Small intestine (tissue), 7 donors: ENCODE results near the gene BRINP2. TPM values are rescaled to one million over a fixed set of nuclear protein-coding genes. Genes with fewer than 3 reads are reported as not detected.
A peak's percentile ranks its signal among the peaks of the same experiment; 100 is the strongest.

Source experiments
- DNase-seq, 2 donors: peaks; one replicate each; pipeline versions ENCODE4 v3.0.0 to v3.0.0-alpha.2; 2013
- FAIRE-seq: peaks from 2 replicates; lab custom pipeline; 2012; peaks lifted over from hg19 to GRCh38; lab: Jason Lieb, UNC
- H3K27ac ChIP-seq, 3 donors: one replicate each; pipeline ENCODE4 v1.5.1; 2013; ENCODE audit warnings: low read length in 2 of 3, mild to moderate bottlenecking in 2 of 3, control low read depth in 1 of 3, inconsistent platforms in 1 of 3, low read depth in 1 of 3, moderate library complexity in 1 of 3
- H3K27me3 ChIP-seq, 3 donors: one replicate each; pipeline ENCODE4 v1.6.1; 2013; ENCODE audit warnings: low read length in 3 of 3, inconsistent platforms in 1 of 3; ENCODE audit not compliant: control insufficient read depth in 3 of 3, insufficient read depth in 3 of 3
- H3K36me3 ChIP-seq, 3 donors: one replicate each; pipeline ENCODE4 v1.6.1; 2013; ENCODE audit warnings: low read length in 3 of 3, inconsistent platforms in 1 of 3, low read depth in 1 of 3, mild to moderate bottlenecking in 1 of 3, moderate library complexity in 1 of 3; ENCODE audit not compliant: control insufficient read depth in 3 of 3, insufficient read depth in 2 of 3
- H3K4me1 ChIP-seq, 3 donors: one replicate each; pipeline ENCODE4 v1.6.1; 2013; ENCODE audit warnings: low read length in 2 of 3, inconsistent platforms in 1 of 3, low read depth in 1 of 3, mild to moderate bottlenecking in 1 of 3, moderate library complexity in 1 of 3; ENCODE audit not compliant: control insufficient read depth in 3 of 3, insufficient read depth in 2 of 3
- H3K4me3 ChIP-seq, 3 donors: one replicate each; pipeline ENCODE4 v1.5.1; 2013; ENCODE audit warnings: low read length in 3 of 3, control low read depth in 1 of 3, inconsistent platforms in 1 of 3, low read depth in 1 of 3, mild to moderate bottlenecking in 1 of 3, moderate library complexity in 1 of 3
- H3K9me3 ChIP-seq, 2 donors: one replicate each; pipeline ENCODE4 v1.6.1; 2013; ENCODE audit warnings: low read depth in 1 of 2, low read length in 1 of 2; ENCODE audit not compliant: control insufficient read depth in 2 of 2, insufficient read depth in 1 of 2
- WGBS, 3 donors: extraction: QIAGEN DNeasy Blood & Tissue Kit; methylation state at CpG; one replicate each; pipeline ENCODE4 v1.1.7; 2013; 5-methylcytosine and 5-hydroxymethylcytosine counted together
- polyA plus RNA-seq, 4 donors: library from polyadenylated mRNA; stranded (reverse) in 3 of 4; unstranded in 1 of 4; fragments of 200-250 nt in 3 of 4; fragments of 120-200 nt in 1 of 4; gene quantifications; one replicate each; pipeline versions ENCODE4 v1.2.1 to v1.2.3, GENCODE V29; 2013
- donor health status: healthy with polysubstance abuse.
- donor health status: control.
- donor health status: control.
- donor health status: Bipolar disorder and iron deficiency.
- donor health status: healthy.

BRINP2 gene
- polyA plus RNA-seq, 4 donors, result 0.04 to 0.27 (median 0.16) TPM; not detected in 1

DNA sequence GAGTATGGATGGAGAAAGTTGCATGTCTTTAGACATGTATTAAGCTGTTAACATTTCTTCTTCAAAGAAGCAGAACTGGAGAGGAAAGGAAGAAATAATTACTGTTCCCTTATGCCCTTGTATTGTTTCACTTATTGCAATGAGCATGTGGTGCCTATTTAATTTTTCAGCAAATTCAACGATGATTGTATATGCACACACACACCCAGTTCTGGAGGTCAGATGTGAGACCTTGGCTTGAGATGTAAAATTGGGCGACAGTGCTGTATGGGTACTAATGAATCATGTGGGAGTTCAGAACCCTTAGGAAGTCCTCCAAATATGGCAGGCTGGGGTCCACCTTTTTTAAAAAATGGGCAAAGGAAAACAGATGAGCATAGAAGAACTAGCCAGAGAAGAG lies 27.5 kb downstream of the BRINP2 start:
- H3K9me3 ChIP-seq, result no peaks in the 10 kb centered on the region
- no peaks in the 10 kb centered on the region for H3K27me3 ChIP-seq
- H3K4me1 ChIP-seq, result no peaks in the 10 kb centered on the region
- H3K27ac ChIP-seq, result no peak overlapping the region
- no peak for FAIRE-seq
- WGBS, 3 donors, result 79 to 93% (median 83%) methylated on average over 2 of the region's 2 CpGs
- no peaks in the 10 kb centered on the region for H3K36me3 ChIP-seq
- H3K4me3 ChIP-seq, result no peak overlapping the region
- DNase-seq, result no peak

DNA sequence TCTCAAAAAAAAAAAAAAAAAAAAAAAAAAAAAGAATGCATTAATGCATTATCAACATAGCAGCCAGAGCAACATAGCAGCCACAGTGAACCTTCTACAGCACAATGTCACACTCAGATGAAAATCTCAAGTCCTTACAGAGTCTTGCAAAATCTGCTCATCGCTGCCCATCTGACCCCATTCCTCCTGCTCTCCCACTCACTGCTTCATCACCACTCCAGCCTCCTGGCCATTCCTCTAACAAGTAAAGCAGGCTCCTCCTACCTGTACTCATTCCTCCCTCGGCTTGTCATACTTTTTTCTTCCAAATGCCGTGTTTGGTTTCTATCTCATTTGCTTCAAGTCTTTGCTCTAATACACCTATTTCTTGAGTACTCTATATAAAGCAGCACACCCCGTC lies 29.5 kb downstream of the BRINP2 start:
- H3K4me3 ChIP-seq, result no peak overlapping the region
- no peaks in the 10 kb centered on the region for H3K4me1 ChIP-seq
- no peaks in the 10 kb centered on the region for H3K9me3 ChIP-seq
- no peaks in the 10 kb centered on the region for H3K27me3 ChIP-seq
- DNase-seq, result no peak
- H3K36me3 ChIP-seq, result no peaks in the 10 kb centered on the region
- FAIRE-seq, result no peak
- WGBS, 3 donors, result 71 to 80% (median 75%) methylated on average over 4 of the region's 4 CpGs
- no peak overlapping the region for H3K27ac ChIP-seq

DNA sequence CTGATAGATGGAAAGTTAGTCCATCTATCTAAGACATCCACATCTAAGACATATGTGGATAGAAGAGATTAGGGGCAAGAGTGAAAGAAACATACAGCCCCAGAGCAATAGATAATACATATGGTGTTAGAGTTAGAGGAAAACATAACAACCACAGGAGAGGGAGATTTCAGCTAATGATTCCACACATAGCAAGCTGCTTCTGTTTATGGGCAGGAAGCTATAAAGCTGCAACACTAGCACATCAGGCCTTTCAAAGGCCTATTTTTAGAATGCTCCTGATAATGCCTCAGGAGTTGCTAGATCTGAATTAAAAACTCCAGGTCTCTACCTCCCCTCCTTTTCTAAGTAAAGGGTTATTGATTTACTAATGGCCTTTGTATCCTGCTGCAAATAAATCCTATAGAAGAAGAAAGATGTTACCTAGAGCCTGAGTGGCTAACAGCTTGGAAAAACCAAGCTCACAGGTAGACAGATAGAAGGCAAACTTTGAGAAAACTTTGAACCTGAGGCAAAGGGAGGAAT lies 36.1 kb downstream of the BRINP2 start:
- Histone ChIP-seq H3K4me1 (peaks cover 0 to 12% (median 0%) of the 10 kb centered on the region in 3 donors), H3K36me3 (no peaks in the 10 kb centered on the region), H3K27me3 (no peaks in the 10 kb centered on the region), H3K27ac (peak overlapping the region in 1 of 3 donors; percentile 28), H3K4me3 (no peak overlapping the region), H3K9me3 (no peaks in the 10 kb centered on the region)
- DNase-seq, result peak in 1 of 2 donors; percentile 61
- no peak for FAIRE-seq

DNA sequence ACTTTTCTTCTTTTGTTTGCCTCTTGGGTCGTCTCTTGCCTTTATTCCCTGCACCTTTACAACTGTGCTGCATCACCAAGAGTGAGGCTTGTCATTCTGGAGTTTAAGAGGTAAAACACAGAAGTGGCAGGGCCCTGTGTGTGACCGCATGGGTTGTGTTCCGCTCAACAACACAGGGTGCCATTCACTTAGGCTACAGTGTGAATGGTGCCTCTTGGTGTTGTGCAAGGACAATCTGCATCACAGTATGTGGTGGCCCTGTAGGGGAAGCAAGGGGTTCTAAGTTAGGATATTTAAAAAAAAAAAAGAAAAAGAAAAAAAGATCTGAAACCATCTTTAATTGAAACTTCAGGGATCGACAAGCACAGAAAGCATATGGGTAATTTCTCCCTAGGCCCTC lies 38.2 kb downstream of the BRINP2 start:
- WGBS, 3 donors, result 66 to 79% (median 74%) methylated on average over 4 of the region's 4 CpGs

DNA sequence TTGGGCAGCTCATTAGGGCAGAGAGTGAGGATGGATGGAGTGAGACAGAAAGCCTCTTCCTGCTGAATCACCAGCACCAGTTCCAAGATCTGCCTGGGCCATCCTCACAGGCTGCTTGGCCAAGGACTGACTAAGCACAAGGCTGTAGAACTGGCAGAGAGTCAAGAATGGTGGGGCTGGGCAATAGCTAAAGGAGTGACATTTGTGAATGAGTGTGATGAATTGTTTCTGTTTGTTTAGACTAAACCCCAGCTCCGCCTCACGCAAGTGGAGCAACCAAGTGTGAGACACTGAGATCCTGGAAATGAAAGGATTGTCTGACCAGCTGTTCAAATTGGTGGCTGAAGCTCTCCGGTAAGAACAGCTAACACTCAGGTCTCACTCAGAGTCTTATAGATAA lies 38.6 kb downstream of the BRINP2 start:
- FAIRE-seq (no peak), DNase-seq (peak; percentile 33 to 64)
- no peaks in the 10 kb centered on the region for H3K36me3 ChIP-seq
- WGBS, 3 donors, result 45 to 61% (median 48%) methylated on average over 3 of the region's 3 CpGs
- no peak overlapping the region for H3K4me3 ChIP-seq
- no peaks in the 10 kb centered on the region for H3K9me3 ChIP-seq
- H3K4me1 ChIP-seq, result peaks cover 0 to 12% (median 0%) of the 10 kb centered on the region in 3 donors
- no peaks in the 10 kb centered on the region for H3K27me3 ChIP-seq
- no peak overlapping the region for H3K27ac ChIP-seq

More for the DNA sequence above, 38.2 kb downstream of the BRINP2 start:
- Histone ChIP-seq H3K27ac (no peak overlapping the region), H3K9me3 (no peaks in the 10 kb centered on the region), H3K4me1 (peaks cover 0 to 12% (median 0%) of the 10 kb centered on the region in 3 donors), H3K4me3 (no peak overlapping the region), H3K27me3 (no peaks in the 10 kb centered on the region), H3K36me3 (no peaks in the 10 kb centered on the region)
- no peak for FAIRE-seq
- DNase-seq, result no peak

DNA sequence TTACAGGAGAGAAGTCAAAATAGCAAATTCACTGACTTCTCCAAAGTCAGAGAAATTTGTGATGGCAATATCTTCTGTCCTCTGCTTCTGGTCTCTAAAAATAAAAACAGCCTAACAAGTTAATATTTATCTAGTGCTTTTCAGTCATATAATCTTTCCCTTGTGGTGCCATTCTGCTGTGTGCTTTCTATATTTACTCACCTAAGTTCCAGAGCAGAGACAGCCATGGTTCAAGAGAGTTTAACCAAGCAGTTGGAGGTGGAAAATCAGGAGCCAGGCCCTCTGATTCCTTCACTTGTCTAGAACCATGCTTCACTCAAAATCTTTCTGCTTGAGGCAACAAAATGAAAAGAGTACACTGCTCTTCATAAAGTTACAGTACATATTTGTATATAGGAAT lies 39.3 kb downstream of the BRINP2 start:
- no peak for FAIRE-seq
- no peak overlapping the region for H3K4me3 ChIP-seq
- no peaks in the 10 kb centered on the region for H3K9me3 ChIP-seq
- H3K27ac ChIP-seq, result no peak overlapping the region
- H3K4me1 ChIP-seq, result peaks cover 0 to 12% (median 0%) of the 10 kb centered on the region in 3 donors
- H3K36me3 ChIP-seq, result no peaks in the 10 kb centered on the region
- DNase-seq, result peak in 1 of 2 donors; percentile 33
- no peaks in the 10 kb centered on the region for H3K27me3 ChIP-seq

DNA sequence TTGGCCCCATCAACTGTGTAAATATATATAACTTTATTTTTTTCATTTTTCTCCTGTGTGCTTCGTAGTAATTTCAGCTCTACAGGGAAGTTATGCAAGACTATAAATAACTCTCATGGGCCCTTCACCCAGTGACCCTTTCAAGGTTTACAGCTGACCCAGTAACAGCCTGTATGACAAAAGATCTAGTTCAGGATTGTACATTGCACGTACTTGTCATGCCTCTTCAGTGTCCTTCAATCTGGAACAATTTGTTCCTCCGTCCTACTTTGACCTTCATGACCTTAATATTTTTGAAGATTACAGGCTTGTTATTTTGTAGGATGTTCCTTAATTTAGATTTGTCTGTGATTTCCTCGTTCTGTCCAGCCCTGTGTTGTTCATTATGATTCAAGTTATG lies 40.5 kb downstream of the BRINP2 start:
- Histone ChIP-seq H3K4me3 (no peak overlapping the region), H3K36me3 (no peaks in the 10 kb centered on the region), H3K27me3 (no peaks in the 10 kb centered on the region), H3K27ac (no peak overlapping the region), H3K4me1 (peaks cover 0 to 12% (median 0%) of the 10 kb centered on the region in 3 donors), H3K9me3 (no peaks in the 10 kb centered on the region)
- 38 to 56% (median 53%) methylated on average over 4 of the region's 4 CpGs for WGBS, 3 donors
- peak in 1 of 2 donors; percentile 44 for DNase-seq
- FAIRE-seq, result no peak

DNA sequence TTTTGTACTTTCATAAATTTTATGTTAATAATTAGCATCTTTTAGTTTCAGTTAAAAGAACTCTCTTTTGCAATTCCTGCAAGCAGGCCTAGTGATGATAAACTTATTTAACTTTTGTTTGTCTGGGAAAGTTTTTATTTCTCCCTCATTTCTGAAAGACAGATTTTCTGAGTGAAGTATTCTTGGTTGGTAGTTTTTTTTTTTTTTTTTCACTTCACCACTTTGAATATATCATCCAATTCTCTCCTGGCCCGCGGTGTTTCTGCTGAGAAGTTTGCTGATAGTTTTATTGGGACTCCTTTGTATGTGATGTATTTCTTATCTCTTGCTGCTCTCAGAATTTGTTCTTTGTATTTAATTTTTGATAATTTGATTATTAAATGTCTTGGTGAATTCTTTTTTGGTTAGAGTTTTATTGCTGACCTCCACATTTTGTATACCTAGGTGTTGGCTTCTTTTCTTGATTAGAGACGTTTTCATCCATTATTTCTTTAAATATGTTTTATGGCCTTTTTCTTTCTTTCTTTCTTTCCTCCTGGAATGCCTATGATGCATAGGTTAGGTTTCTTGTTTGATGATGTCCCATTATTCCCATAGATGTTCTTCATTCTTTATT lies 45.9 kb downstream of the BRINP2 start:
- no peak for DNase-seq
- Histone ChIP-seq H3K36me3 (no peaks in the 10 kb centered on the region), H3K9me3 (peaks cover 1 to 12% of the 10 kb centered on the region in 2 donors), H3K4me1 (peaks cover 0 to 3% (median 0%) of the 10 kb centered on the region in 3 donors), H3K4me3 (no peak overlapping the region), H3K27ac (no peak overlapping the region), H3K27me3 (no peaks in the 10 kb centered on the region)
- WGBS, 3 donors, result 67 to 82% (median 68%) methylated on average over 3 of the region's 3 CpGs
- no peak for FAIRE-seq
